GM19455 (cell line): ENCODE data around the gene CWC27.
A peak's percentile ranks its signal among the peaks of the same experiment; 100 is the strongest.

Experiments
- ATAC-seq: cut with Tn5 transposase; IDR thresholded peaks from one replicate; pipeline ENCODE4 v1.9.1; 2021; ENCODE audit not compliant: unreplicated experiment

Gene CWC27

DNA sequence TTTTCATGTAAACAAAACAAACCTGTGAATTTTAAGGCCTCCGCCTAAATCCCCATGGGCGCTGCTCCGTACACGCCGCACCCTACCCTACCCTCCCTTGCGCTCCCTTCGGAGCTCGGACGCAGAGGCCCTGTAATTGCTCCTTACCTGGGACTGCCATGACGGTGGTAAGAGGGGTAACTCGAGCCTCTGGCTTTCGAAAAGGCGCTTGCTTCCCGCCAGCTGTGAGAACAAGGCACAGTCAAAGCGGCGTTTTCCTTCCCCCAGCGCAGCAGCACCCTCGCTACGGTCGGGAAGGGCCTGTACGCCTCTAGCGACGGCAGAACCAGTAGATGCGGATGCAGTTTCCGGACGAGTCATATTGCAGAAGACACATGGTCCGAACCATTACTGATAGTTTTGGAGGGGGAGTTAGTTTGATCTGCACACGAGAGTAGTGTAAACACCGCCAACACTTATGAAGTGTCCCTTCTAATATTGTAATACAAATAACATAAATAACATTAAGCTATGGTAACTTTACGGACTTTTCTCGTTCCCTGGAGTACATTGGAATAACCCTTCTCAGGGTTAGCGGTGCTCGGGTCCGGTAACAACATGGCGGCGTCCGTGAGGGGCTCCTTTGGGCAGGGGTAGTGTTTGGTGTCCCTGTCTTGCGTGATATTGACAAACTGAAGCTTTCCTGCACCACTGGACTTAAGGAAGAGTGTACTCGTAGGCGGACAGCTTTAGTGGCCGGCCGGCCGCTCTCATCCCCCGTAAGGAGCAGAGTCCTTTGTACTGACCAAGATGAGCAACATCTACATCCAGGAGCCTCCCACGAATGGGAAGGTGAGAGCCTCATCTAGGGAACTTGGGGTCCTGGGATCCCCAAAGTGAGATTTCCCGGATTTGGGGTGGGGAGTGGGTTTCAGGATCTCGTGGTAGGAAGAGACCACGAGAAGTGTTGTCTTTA is at the start of gene CWC27, which contains the start of gene SREK1IP1:
CWC27 (plus strand) TSS at position 573 of the 955 bp plus-strand sequence; CDS start at position 790, 217 bp downstream.
SREK1IP1 (minus strand) TSS at position 334 of the 955 bp plus-strand sequence; CDS start at position 160, 174 bp downstream.
- ATAC-seq, result peak; percentile 98

- ATAC-seq, result no peak
These were observed 46.1 kb upstream of the CWC27 start for GRCh38 chr5:64722588-64722987.

DNA sequence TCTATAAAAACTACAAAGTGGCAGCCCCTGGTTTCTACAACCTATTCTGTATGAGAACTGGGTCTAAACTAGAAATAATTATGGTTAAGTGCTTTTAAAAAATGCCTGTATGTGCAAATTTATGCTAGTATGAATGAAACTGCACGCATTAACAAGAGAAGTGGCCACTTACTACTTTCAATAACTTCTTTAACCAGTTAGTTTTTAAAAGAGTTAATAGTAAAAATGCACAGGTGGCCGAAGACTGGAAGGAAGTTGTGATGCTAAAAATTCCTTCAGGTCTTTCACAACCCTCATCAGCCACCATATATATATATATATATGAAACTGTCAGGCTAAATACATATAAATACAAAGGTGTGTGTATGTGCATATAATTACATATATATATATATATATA is 41.6 kb upstream of the CWC27 start:
- ATAC-seq, result no peak

- ATAC-seq, result no peak
These were observed 26.3 kb upstream of the CWC27 start for GRCh38 chr5:64742411-64742810.

DNA sequence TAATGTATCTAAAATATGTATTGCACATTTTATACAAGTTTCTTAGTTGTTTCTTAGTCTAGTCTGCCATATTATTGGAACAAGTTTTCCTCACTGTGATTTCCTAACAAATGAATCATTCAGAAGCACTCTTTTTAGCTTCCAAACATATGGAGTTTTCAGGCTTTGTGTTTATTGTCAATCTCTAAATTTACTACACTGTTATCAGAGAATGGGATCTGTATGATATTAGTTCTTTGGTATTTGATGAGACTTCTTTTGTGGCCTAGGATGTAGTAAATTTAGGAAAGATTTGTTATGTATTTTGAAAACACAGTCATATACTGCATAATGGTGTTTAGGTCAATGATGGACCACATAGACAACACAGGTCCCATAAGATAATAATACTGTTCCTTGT is 25.9 kb upstream of the CWC27 start:
- no peak for ATAC-seq

- ATAC-seq, result no peak
These were observed 23.8 kb upstream of the CWC27 start for GRCh38 chr5:64744914-64745313.

DNA sequence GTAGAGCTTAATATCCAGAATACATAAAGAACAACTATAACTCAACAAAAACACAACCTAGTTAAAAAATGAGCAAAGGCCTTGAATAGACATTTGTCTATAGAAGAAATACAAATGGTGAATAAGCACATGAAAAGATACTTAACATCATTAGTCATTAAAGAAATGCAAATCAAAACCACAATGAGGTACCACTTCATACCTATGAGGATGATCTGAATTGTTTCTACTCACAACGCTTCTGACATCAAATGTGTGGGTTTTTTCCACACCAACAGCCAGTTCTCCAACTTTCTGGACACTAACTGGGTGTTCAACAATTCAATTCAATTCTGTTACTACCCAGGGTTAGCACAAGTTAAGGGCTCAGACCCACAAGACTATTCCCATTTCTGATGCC is 22.3 kb upstream of the CWC27 start:
- ATAC-seq, result no peak

- ATAC-seq, result no peak
These were observed 19.3 kb upstream of the CWC27 start for GRCh38 chr5:64749385-64749784.

DNA sequence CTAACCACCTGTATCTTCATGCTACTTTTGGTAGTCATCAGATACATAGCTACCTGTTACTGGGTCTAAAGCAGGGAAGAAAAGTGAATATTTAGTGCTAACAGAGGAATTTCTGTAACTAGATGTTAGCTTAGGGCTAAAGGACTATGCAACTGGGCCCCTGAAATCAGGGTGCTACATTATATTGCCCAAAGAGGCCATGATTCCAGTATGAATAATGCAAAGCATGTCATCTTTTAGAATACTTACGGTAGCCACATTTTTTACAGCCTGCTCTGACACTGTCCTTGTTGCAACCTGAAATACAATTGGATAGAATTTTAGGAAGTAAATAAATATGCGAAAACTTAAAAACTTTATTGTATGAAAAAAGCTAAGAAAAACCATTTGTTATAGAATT is 14.7 kb upstream of the CWC27 start:
- ATAC-seq, result no peak

DNA sequence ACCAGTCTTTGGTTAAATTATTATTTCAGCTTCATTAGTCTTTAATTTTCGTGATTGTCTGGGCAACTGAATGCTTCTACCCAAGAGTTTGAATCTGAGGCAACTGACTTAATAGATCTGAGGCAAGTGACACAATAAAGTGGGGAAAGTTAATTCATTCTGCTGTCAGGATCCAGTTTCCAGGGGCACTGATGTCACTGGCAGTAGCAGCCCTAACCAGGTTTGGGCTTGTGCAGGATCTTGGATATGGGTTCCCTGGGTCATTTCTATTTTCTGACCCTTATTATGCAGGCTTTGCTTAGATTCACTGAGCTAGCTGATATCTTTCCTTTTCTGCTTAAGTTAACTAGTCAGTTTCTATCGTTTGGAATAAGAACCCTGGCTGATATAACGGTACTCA is 9.8 kb upstream of the CWC27 start:
- ATAC-seq, result no peak

DNA sequence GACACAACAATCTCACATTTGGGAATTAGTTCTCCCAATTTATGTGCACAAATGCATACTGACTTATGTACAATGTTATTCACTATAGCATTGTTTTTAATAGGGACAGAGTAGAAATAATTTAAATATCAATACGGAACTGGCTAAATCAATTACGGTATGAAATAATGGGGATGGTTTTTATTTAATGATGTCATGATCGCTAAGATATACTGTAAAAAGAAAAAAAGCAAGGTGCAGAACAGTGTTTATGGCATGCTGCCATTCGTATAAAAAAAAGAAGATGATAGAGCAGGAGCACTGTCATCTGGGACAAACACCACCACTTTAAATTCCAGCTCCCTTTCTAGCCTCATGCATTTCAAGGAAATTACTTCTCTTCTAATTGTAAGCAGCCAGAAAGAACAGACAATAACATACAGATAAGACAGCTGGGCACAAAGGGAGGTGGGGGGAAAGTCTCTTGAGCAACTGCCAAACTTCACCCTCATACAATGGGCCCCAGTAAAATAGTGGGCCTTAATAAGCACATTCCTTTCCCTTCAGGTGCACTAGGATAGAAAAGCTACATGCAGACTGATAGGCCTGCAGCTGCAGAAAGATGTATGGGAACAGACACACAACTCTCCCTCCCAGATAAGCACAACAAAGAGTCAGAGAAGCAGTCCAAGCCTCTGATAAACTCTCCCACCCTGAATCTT is 8.6 kb upstream of the CWC27 start:
- no peak for ATAC-seq

DNA sequence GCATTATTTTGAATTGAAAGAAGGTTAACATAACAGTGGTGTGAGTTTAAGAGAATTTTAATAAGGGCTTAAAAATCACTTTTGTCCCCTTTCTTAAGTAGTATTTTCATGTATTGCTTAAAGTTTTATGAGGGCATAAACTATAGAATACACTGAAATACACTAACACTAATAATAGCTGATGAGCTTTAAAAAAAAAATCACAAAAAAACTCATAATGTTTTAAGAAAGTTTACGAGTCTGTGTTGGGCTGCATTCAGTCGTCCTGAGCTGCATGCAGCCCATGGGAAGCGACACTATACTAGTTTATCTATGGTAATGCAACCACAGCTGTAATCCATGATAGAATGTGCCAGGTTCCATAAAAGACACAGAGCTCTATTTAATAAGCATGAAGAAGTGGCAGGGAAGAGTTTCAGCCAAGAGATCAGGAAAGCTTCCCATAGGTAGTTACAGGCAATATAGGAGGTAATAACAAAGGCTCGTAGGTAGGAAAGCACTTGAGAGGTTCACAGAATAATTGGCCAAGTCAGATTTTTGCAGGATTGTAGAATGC is 4.7 kb upstream of the CWC27 start:
- ATAC-seq, result no peak

DNA sequence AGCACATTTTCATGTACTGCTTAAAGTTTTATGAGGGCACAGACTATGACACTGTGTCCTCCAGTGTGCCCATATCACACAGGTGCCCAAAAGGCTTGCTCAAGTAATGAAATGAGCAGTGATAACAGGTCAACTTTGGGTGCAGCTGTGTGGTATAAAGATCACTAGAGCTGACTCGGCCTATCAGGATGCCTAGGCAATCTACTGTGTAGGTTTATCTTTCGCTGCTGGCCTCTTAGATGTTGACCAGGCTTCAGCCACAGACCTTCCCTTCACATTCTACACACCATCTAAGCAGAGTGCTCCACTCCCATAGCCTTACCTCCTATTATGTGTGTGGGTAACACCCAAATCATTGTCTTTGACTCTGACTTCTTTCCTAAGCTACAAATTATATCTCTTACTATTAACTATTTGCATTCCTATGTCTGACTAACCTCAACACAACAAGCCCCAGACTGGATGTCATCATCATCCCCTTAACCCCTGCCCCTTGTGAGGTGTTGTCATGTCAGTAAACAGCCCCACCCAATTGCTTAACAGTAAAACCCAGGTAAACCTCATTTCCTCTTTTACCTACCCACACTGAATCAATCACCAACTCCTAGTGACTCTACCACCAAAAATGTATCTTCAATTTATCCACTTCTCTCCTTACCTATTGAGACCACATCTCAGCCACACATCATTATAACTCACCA is 2.8 kb upstream of the CWC27 start:
- no peak for ATAC-seq

DNA sequence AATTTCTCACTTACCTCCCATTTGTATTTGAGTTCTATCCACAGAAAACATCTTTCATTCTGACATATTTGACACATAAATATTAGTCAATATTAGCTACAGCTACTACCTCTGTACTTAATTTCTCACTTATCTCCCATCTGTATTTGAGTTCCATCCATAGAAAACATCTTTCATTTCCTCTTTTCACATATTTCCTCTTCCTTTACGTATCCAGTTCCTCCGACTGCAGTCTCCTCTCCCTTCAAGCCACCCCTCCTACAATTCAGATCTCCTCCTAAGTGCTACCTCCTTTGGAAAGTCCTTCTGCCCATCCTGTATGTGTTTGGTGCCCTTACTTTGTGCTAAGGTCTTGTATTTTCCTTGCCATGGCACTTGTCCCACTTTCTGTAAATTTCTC is 1.8 kb upstream of the CWC27 start:
- ATAC-seq, result no peak

- ATAC-seq, result peak; percentile 3
These were observed 772 bp upstream of the CWC27 start for GRCh38 chr5:64767959-64768357.

- no peak for ATAC-seq
These were observed 1.1 kb downstream of the CWC27 start for GRCh38 chr5:64769855-64770254.

GRCh38 chr5:64771736-64772135 is 3.0 kb downstream of the CWC27 start:
- no peak for ATAC-seq

DNA sequence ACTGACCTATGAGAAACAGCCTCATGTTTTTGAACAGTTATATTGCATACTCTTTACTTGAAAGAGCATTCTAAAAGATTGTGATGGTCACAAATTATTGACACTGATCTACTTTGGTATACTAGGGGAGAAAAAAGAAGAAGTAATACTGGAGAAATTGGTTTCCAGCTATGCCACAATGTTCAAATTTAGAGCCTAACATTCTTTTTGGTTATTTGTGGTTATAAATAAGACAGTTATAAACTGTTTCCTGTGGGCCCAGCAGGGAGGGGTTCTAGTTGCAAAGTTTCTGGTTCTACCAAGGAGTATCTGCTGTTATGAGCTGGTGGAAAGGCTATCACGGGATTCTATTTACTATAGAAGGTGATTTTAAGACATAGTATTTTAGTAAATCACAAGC is 4.8 kb downstream of the CWC27 start:
- no peak for ATAC-seq

- ATAC-seq, result no peak
These were observed 6.6 kb downstream of the CWC27 start for GRCh38 chr5:64775291-64775690.

DNA sequence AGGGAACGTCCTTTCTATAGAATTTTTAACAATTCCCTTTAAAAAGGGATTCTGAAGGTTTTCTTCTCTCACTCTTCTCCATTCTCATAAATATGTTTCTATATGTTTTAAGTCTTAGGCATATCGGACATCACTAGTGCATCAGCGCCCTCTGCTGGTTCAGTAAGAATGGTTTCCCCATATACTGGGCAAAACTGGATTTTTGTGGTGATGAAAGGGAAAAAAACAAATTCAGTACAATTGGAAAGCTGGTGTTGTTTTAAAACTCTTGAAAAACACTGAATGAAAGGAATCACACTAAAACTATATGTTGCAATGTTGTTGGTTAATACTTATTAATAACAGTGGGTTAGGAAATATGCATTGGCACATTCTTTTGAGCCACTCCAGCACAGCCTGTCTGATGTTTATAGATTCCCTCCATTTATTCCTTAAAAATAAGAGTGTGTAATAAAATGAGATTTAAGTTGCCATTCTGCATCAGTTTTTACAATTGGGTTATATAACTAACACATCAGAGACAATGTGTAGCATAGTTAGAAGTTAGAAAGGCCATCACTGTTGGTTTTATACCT is 15.8 kb downstream of the CWC27 start:
- peak; percentile 87 for ATAC-seq

DNA sequence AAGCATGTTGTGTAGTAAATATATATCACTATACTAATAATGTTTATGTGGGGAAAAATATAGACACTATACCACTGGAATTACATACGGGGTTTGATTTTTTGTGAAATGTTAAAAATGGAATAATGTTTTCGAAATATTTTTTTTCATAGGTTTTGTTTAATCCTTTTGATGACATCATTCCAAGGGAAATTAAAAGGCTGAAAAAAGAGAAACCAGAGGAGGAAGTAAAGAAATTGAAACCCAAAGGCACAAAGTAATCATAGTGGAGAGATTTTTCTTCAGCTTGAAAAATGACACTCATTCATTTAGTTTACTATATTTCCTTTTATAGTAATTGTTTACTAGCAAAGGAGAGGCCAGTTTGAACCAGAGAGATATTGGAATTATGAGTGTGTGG is 17.6 kb downstream of the CWC27 start:
- ATAC-seq, result no peak
